Parathyroid adenoma (tissue), 2 donors: ENCODE results near the gene SLC34A1.

ENCODE experiments used
- H2AFZ ChIP-seq: fragments of 300-600 bp; sonication (generic); one replicate; pipeline ENCODE4 v1.7.0; 2017; ENCODE audit warnings: antibody characterized with exemption, mild to moderate bottlenecking
- H3K27ac ChIP-seq: fragments of 300-600 bp; sonication (generic); one replicate; pipeline ENCODE4 v1.7.0; 2017
- H3K27me3 ChIP-seq: fragments of 300-600 bp; sonication (generic); one replicate; pipeline ENCODE4 v1.7.0; 2017; ENCODE audit warnings: low read length; ENCODE audit not compliant: control insufficient read depth, insufficient read depth
- H3K36me3 ChIP-seq: fragments of 300-600 bp; sonication (generic); one replicate; pipeline ENCODE4 v1.7.0; 2017; ENCODE audit warnings: low read length; ENCODE audit not compliant: control insufficient read depth, insufficient read depth
- H3K4me1 ChIP-seq: fragments of 300-600 bp; sonication (generic); one replicate; pipeline ENCODE4 v1.7.0; 2017; ENCODE audit warnings: control low read depth
- H3K4me2 ChIP-seq: fragments of 300-600 bp; sonication (generic); one replicate; pipeline ENCODE4 v1.7.0; 2017; ENCODE audit warnings: low read length
- H3K4me3 ChIP-seq: fragments of 300-600 bp; sonication (generic); one replicate; pipeline ENCODE4 v1.7.0; 2017; ENCODE audit warnings: low read depth, low read length
- H3K79me2 ChIP-seq: fragments of 300-600 bp; sonication (generic); one replicate; pipeline ENCODE4 v1.7.0; 2017; ENCODE audit warnings: control low read depth
- H3K9ac ChIP-seq: fragments of 300-600 bp; sonication (generic); one replicate; pipeline ENCODE4 v1.7.0; 2017; ENCODE audit warnings: mild to moderate bottlenecking
- H3K9me3 ChIP-seq: fragments of 300-600 bp; sonication (generic); one replicate; pipeline ENCODE4 v1.7.0; 2017; ENCODE audit warnings: low read length; ENCODE audit not compliant: control insufficient read depth
- CTCF ChIP-seq: fragments of 300-600 bp; sonication (generic); IDR thresholded peaks from one replicate; pipeline ENCODE4 v1.7.0; 2017; ENCODE audit warnings: antibody characterized with exemption, mild to moderate bottlenecking
- donor health status: primary hyperparathyroidism.

The SLC34A1 gene

GRCh38 chr5:177438468-177438867 lies 54.2 kb downstream of the SLC34A1 start:
- H3K4me3 ChIP-seq, result no peak overlapping the region
- no peaks in the 10 kb centered on the region for H3K27me3 ChIP-seq
- H3K27ac ChIP-seq, result no peak overlapping the region
- no peak overlapping the region for H2AFZ ChIP-seq
- no peaks in the 10 kb centered on the region for H3K4me1 ChIP-seq
- H3K4me2 ChIP-seq, result no peak overlapping the region
- no peaks in the 10 kb centered on the region for H3K9me3 ChIP-seq
- no peak for TF ChIP-seq CTCF
- no peaks in the 10 kb centered on the region for H3K79me2 ChIP-seq
- H3K36me3 ChIP-seq, result no peaks in the 10 kb centered on the region
- no peak overlapping the region for H3K9ac ChIP-seq

- H3K4me2 ChIP-seq, result no peak overlapping the region
- no peaks in the 10 kb centered on the region for H3K79me2 ChIP-seq
- no peaks in the 10 kb centered on the region for H3K27me3 ChIP-seq
- no peak overlapping the region for H3K9ac ChIP-seq
- H3K36me3 ChIP-seq, result no peaks in the 10 kb centered on the region
- no peaks in the 10 kb centered on the region for H3K9me3 ChIP-seq
- no peaks in the 10 kb centered on the region for H3K4me1 ChIP-seq
- H2AFZ ChIP-seq, result no peak overlapping the region
- H3K27ac ChIP-seq, result no peak overlapping the region
- H3K4me3 ChIP-seq, result no peak overlapping the region
- no peak for TF ChIP-seq CTCF
These were observed 55.4 kb downstream of the SLC34A1 start for GRCh38 chr5:177439518-177440053.

GRCh38 chr5:177440211-177440989 lies 56.2 kb downstream of the SLC34A1 start:
- H3K9ac ChIP-seq, result no peak overlapping the region
- H3K79me2 ChIP-seq, result no peaks in the 10 kb centered on the region
- no peaks in the 10 kb centered on the region for H3K4me1 ChIP-seq
- no peaks in the 10 kb centered on the region for H3K27me3 ChIP-seq
- no peak overlapping the region for H3K27ac ChIP-seq
- no peaks in the 10 kb centered on the region for H3K9me3 ChIP-seq
- TF ChIP-seq CTCF, result no peak
- H3K4me2 ChIP-seq, result no peak overlapping the region
- no peak overlapping the region for H2AFZ ChIP-seq
- H3K4me3 ChIP-seq, result no peak overlapping the region
- no peaks in the 10 kb centered on the region for H3K36me3 ChIP-seq

- no peaks in the 10 kb centered on the region for H3K9me3 ChIP-seq
- H3K27me3 ChIP-seq, result no peaks in the 10 kb centered on the region
- H3K27ac ChIP-seq, result no peak overlapping the region
- H3K36me3 ChIP-seq, result no peaks in the 10 kb centered on the region
- no peaks in the 10 kb centered on the region for H3K79me2 ChIP-seq
- H3K4me3 ChIP-seq, result no peak overlapping the region
- no peak overlapping the region for H3K4me2 ChIP-seq
- TF ChIP-seq CTCF, result no peak
- no peak overlapping the region for H2AFZ ChIP-seq
- H3K9ac ChIP-seq, result no peak overlapping the region
- H3K4me1 ChIP-seq, result peaks cover 3% of the 10 kb centered on the region
These were observed 57.0 kb downstream of the SLC34A1 start for GRCh38 chr5:177440990-177441780.
